Measurements from ENCODE around the gene AGBL4.

The AGBL4 gene

GRCh38 chr1:48887796-48888195 is 1136.0 kb downstream of the AGBL4 start:
- no peak for DNase-seq (ENCODE audit: low spot score)

GRCh38 chr1:48882020-48882419 is 1141.7 kb downstream of the AGBL4 start:
- no peak for DNase-seq (ENCODE audit: low spot score)

GRCh38 chr1:48878191-48878940 is 1145.4 kb downstream of the AGBL4 start:
- DNase-seq (ENCODE audit: low spot score) = no peak

- DNase-seq (ENCODE audit: low spot score) = no peak
Observed at GRCh38 chr1:48876330-48876785, 1147.4 kb downstream of the AGBL4 start.

- no peak for DNase-seq (ENCODE audit: low spot score)
Observed at GRCh38 chr1:48875552-48876329, 1148.0 kb downstream of the AGBL4 start.

GRCh38 chr1:48873944-48874343 is 1149.8 kb downstream of the AGBL4 start:
- DNase-seq (ENCODE audit: low spot score) = no peak

GRCh38 chr1:48870596-48870995 is 1153.2 kb downstream of the AGBL4 start:
- DNase-seq (ENCODE audit: low spot score) = no peak

- no peak for DNase-seq (ENCODE audit: low spot score)
Observed at GRCh38 chr1:48869116-48869893, 1154.4 kb downstream of the AGBL4 start.

- DNase-seq (ENCODE audit: low spot score) = no peak
Observed at GRCh38 chr1:48864913-48865312, 1158.8 kb downstream of the AGBL4 start.

- DNase-seq (ENCODE audit: low spot score) = no peak
Observed at GRCh38 chr1:48859456-48859855, 1164.3 kb downstream of the AGBL4 start.

GRCh38 chr1:48858200-48858920 is 1165.4 kb downstream of the AGBL4 start:
- DNase-seq (ENCODE audit: low spot score) = no peak

GRCh38 chr1:48853006-48853405 is 1170.7 kb downstream of the AGBL4 start:
- no peak for DNase-seq (ENCODE audit: low spot score)

- DNase-seq (ENCODE audit: low spot score) = no peak
Observed at GRCh38 chr1:48851638-48852037, 1172.1 kb downstream of the AGBL4 start.

- no peak for DNase-seq (ENCODE audit: low spot score)
Observed at GRCh38 chr1:48848035-48848434, 1175.7 kb downstream of the AGBL4 start.

GRCh38 chr1:48846441-48846840 is 1177.3 kb downstream of the AGBL4 start:
- DNase-seq (ENCODE audit: low spot score) = no peak

GRCh38 chr1:48844187-48844586 is 1179.6 kb downstream of the AGBL4 start:
- DNase-seq (ENCODE audit: low spot score) = no peak

GRCh38 chr1:48841966-48842365 is 1181.8 kb downstream of the AGBL4 start:
- no peak for DNase-seq (ENCODE audit: low spot score)

GRCh38 chr1:48841461-48841860 is 1182.3 kb downstream of the AGBL4 start:
- no peak for DNase-seq (ENCODE audit: low spot score)

GRCh38 chr1:48831120-48831978 is 1192.4 kb downstream of the AGBL4 start:
- no peak for DNase-seq (ENCODE audit: low spot score)

- no peak for DNase-seq (ENCODE audit: low spot score)
Observed at GRCh38 chr1:48830715-48831114, 1193.0 kb downstream of the AGBL4 start.

GRCh38 chr1:48829446-48829845 is 1194.3 kb downstream of the AGBL4 start:
- no peak for DNase-seq (ENCODE audit: low spot score)
